ENCODE measurements around the gene ZNF777. TPM values are rescaled to one million over a fixed set of nuclear protein-coding genes. Genes with fewer than 3 reads are reported as not detected.

The ZNF777 gene
- total RNA-seq, 1 experiment from 2014 or later, result 15.6 TPM

GRCh38 chr7:149477494-149478443 is 16.9 kb upstream of the ZNF777 start:
- H3K9me3 ChIP-seq (ENCODE audit: control insufficient read depth, low read depth, low read length), result no peaks in the 10 kb centered on the region
- H2BK120ac ChIP-seq (ENCODE audit: low read depth, low read length, poor library complexity, severe bottlenecking), result no peak overlapping the region
- H3K14ac ChIP-seq (ENCODE audit: insufficient read depth, low read length), result no peak overlapping the region; the same call in 1 of the 2 replicates
- H2BK12ac ChIP-seq (ENCODE audit: insufficient read length, low read depth, low read length), result no peak overlapping the region
- H3K79me1 ChIP-seq (ENCODE audit: insufficient read depth, low read depth, low read length, poor library complexity, severe bottlenecking), result no peaks in the 10 kb centered on the region
- Mint-ChIP-seq H3K4me3 (no peak overlapping the region; a peak in 2 of 5 replicates), H3K36me3 (ENCODE audit: insufficient read depth in 1 of 3, low read depth in 3 of 3) (peaks cover 67 to 80% (median 78%) of the 10 kb centered on the region in 3 experiments), H3K27ac (peak overlapping the region; percentile 60 to 90 (median 81); a peak in 6 of 7 replicates), H3K27me3 (ENCODE audit: low read depth) (no peaks in the 10 kb centered on the region), H3K9me3 (peaks cover 23 to 26% of the 10 kb centered on the region in 2 experiments), H3K4me1 (peaks cover 10 to 12% of the 10 kb centered on the region in 2 experiments)
- no peak overlapping the region for H3K56ac ChIP-seq (ENCODE audit: insufficient read length, low read depth, low read length)
- no peak overlapping the region for H2BK15ac ChIP-seq (ENCODE audit: low read depth, low read length)
- no peak overlapping the region for H2AK5ac ChIP-seq (ENCODE audit: insufficient read length, low read length)
- H4K91ac ChIP-seq (ENCODE audit: insufficient read length, low read depth, low read length), result no peak overlapping the region
- no peak overlapping the region for H2BK20ac ChIP-seq (ENCODE audit: low read depth, low read length, poor library complexity, severe bottlenecking)
- H4K20me1 ChIP-seq (ENCODE audit: control insufficient read depth, insufficient read depth, insufficient read length), result no peaks in the 10 kb centered on the region
- no peak overlapping the region for H4K8ac ChIP-seq (replicated peaks; ENCODE audit: insufficient read length, low read depth, low read length)
- H4K5ac ChIP-seq (ENCODE audit: insufficient read length, low read depth, low read length), result no peak overlapping the region
- H3K23ac ChIP-seq (ENCODE audit: insufficient read length, low read depth, low read length), result no peak overlapping the region
- H3K4me1 ChIP-seq (ENCODE audit: insufficient read depth, low read length), result no peaks in the 10 kb centered on the region; the same call in 1 of the 2 replicates
- no peak overlapping the region for H3K18ac ChIP-seq (ENCODE audit: insufficient read length, low read depth, low read length)
- no peak overlapping the region for H3K27ac ChIP-seq (ENCODE audit: insufficient read length, low read depth, low read length)
- H3K23me2 ChIP-seq (ENCODE audit: insufficient read length, low read depth, low read length, poor library complexity, severe bottlenecking), result no peaks in the 10 kb centered on the region
- H2AFZ ChIP-seq (ENCODE audit: low read length), result no peak overlapping the region
- peak; percentile 69 for DNase-seq
- H2BK5ac ChIP-seq (ENCODE audit: insufficient read length, low read length), result no peak overlapping the region
- H3K79me2 ChIP-seq (ENCODE audit: insufficient read depth, low read length), result no peaks in the 10 kb centered on the region
- TF ChIP-seq CTCF (conservative IDR thresholded peaks at IDR 0.05), result no peak
- H3K4me2 ChIP-seq (ENCODE audit: insufficient read depth, insufficient read length, low read length), result no peak overlapping the region
- no CpG with 5 or more reads among the region's 18 CpGs for WGBS (ENCODE audit: extremely low coverage, insufficient read length, low lambda C conversion rate)
- no peaks in the 10 kb centered on the region for H3K27me3 ChIP-seq (ENCODE audit: insufficient read depth, low read length)
- no peak overlapping the region for H3K4ac ChIP-seq (ENCODE audit: low read depth, low read length)
- H3K9ac ChIP-seq (ENCODE audit: extremely low read depth, insufficient read length, low read length), result no peak overlapping the region
- H3T11ph ChIP-seq (ENCODE audit: low read length), result no peak overlapping the region

All from H9 (cell line).